Fibroblast of pulmonary artery (primary cell): Measurements from ENCODE around the gene FUCA1.

ENCODE experiments used
- DNase-seq: peaks from one replicate; pipeline ENCODE4 v3.0.0-alpha.2; 2010; ENCODE audit warnings: low read depth
- H3K4me3 ChIP-seq: replicated peaks from 2 replicates; pipeline ENCODE4 v1.5.1; 2011; ENCODE audit warnings: low read depth, mild to moderate bottlenecking, control low read depth, low read length, moderate library complexity
- CTCF ChIP-seq: IDR thresholded peaks from 2 replicates; pipeline ENCODE4 v1.5.1; 2011; ENCODE audit warnings: mild to moderate bottlenecking, control low read depth, low read length, inconsistent platforms; ENCODE audit errors: missing control alignments

The FUCA1 gene

GRCh38 chr1:23910553-23911246 is 42.6 kb upstream of the FUCA1 start:
- TF ChIP-seq CTCF, result no peak
- no peak overlapping the region for H3K4me3 ChIP-seq
- DNase-seq, result no peak

- DNase-seq, result no peak
- no peak overlapping the region for H3K4me3 ChIP-seq
- no peak for TF ChIP-seq CTCF
Measured at GRCh38 chr1:23910144-23910543, 42.1 kb upstream of the FUCA1 start.

- DNase-seq, result no peak
- no peak overlapping the region for H3K4me3 ChIP-seq
- no peak for TF ChIP-seq CTCF
Measured at GRCh38 chr1:23909412-23909811, 41.3 kb upstream of the FUCA1 start.

GRCh38 chr1:23908453-23909341 is 40.6 kb upstream of the FUCA1 start:
- no peak for DNase-seq
- TF ChIP-seq CTCF, result no peak
- H3K4me3 ChIP-seq, result no peak overlapping the region

- H3K4me3 ChIP-seq, result no peak overlapping the region
- TF ChIP-seq CTCF, result no peak
- DNase-seq, result no peak
Measured at GRCh38 chr1:23906731-23907130, 38.6 kb upstream of the FUCA1 start.

- TF ChIP-seq CTCF, result no peak
- H3K4me3 ChIP-seq, result no peak overlapping the region
- no peak for DNase-seq
Measured at GRCh38 chr1:23905461-23906025, 37.5 kb upstream of the FUCA1 start.
